ENCODE measurements around the gene STX3.

- TF ChIP-seq CTCF (IDR thresholded peaks at IDR 0.05), result no peak
- TF ChIP-seq EZH2 (IDR thresholded peaks at IDR 0.05; ENCODE audit: borderline replicate concordance, insufficient read depth, low read depth, low read length, poor library complexity, severe bottlenecking), result no peak
These were observed 17.9 kb downstream of the STX3 start for GRCh38 chr11:59773083-59773440.

All from B cell (primary cell).